Left lung (tissue), 10 donors: Measurements from ENCODE around the gene CSNK2A3. TPM values are rescaled to one million over a fixed set of nuclear protein-coding genes. Genes with fewer than 3 reads are reported as not detected.

ENCODE experiments used
- ATAC-seq: fragments of 200-7000 bp; cut with Tn5 transposase; one replicate; pipeline ENCODE4 v1.9.1; 2020; ENCODE audit warnings: moderate library complexity
- DNase-seq, 4 donors: peaks; one replicate each; pipeline ENCODE4 v3.0.0-alpha.2; 2013 to 2020
- H3K27ac ChIP-seq, 2 donors: fragments of 200-600 bp; sonication (generic) in 1 of 2; one replicate each; pipeline versions ENCODE4 v1.5.0 to v1.8.0; 2020 to 2021
- H3K27me3 ChIP-seq, 2 donors: fragments of 200-600 bp; sonication (generic) in 1 of 2; one replicate each; pipeline versions ENCODE4 v1.5.0 to v1.8.0; 2020 to 2021
- H3K36me3 ChIP-seq, 2 donors: fragments of 200-600 bp; sonication (generic) in 1 of 2; one replicate each; pipeline versions ENCODE4 v1.5.0 to v1.8.0; 2020 to 2021
- H3K4me1 ChIP-seq, 2 donors: fragments of 200-600 bp; one replicate each; pipeline ENCODE4 v1.8.0; 2021
- H3K4me3 ChIP-seq, 2 donors: fragments of 200-600 bp; sonication (generic) in 1 of 2; one replicate each; pipeline versions ENCODE4 v1.5.0 to v1.8.0; 2020 to 2021; ENCODE audit warnings: mild to moderate bottlenecking in 1 of 2
- H3K9me3 ChIP-seq, 2 donors: fragments of 200-600 bp; sonication (generic) in 1 of 2; one replicate each; pipeline versions ENCODE4 v1.5.0 to v1.8.0; 2020 to 2021
- CTCF ChIP-seq, 2 donors: fragments of 200-600 bp; sonication (generic) in 1 of 2; IDR thresholded peaks; one replicate each; pipeline versions ENCODE4 v1.5.0 to v1.8.0; 2021; ENCODE audit warnings: antibody characterized with exemption in 2 of 2
- intact Hi-C, 2 donors: fragments of 100-400 bp; cut with DNase I; formaldehyde crosslinking; loops; one replicate each; pipeline versions ENCODE4 v1.11.2 to v1.14.2; 2022
- polyA plus RNA-seq, 6 donors: library from polyadenylated mRNA; unstranded; fragments of 120-200 nt; gene quantifications; one replicate each; pipeline ENCODE4 v1.2.1, GENCODE V29; 2013; ENCODE audit not compliant: insufficient read length in 6 of 6
- total RNA-seq, 2 donors: library from RNA; stranded (reverse); fragmentation: NEBNext Ultra II Directional; extraction: Animal tissue kit (Norgen Biotek cat#: 25700); gene quantifications; one replicate each; pipeline ENCODE4 v1.2.1, GENCODE V29; 2021
- donor health status: DM: no; HTN: yes; CAD: no.
- donor health status: DM: no; HTN: no; CAD: no.

Gene CSNK2A3
- total and polyA plus RNA-seq, 8 donors, result 0.46 to 4.3 (median 2.1) TPM

GRCh38 chr11:11312738-11313137 lies 40.3 kb downstream of the CSNK2A3 start:
- H3K36me3 ChIP-seq, result no peaks in the 10 kb centered on the region
- peaks cover 11 to 42% of the 10 kb centered on the region in 2 donors for H3K4me1 ChIP-seq
- no peak for ATAC-seq
- DNase-seq, result no peak
- H3K27ac ChIP-seq, result no peak overlapping the region
- no peaks in the 10 kb centered on the region for H3K27me3 ChIP-seq
- no peak overlapping the region for H3K4me3 ChIP-seq
- intact Hi-C loops, result no loop called here
- H3K9me3 ChIP-seq, result no peaks in the 10 kb centered on the region
- TF ChIP-seq CTCF (IDR thresholded peaks at IDR 0.05), result no peak

- no peak for TF ChIP-seq CTCF (IDR thresholded peaks at IDR 0.05)
- Histone ChIP-seq H3K27ac (no peak overlapping the region), H3K4me1 (peaks cover 11 to 42% of the 10 kb centered on the region in 2 donors), H3K36me3 (no peaks in the 10 kb centered on the region), H3K4me3 (no peak overlapping the region), H3K9me3 (no peaks in the 10 kb centered on the region), H3K27me3 (no peaks in the 10 kb centered on the region)
- ATAC-seq, result no peak
- intact Hi-C loops, result no loop called here
- no peak for DNase-seq
Measured at GRCh38 chr11:11311169-11311568, 41.9 kb downstream of the CSNK2A3 start.

GRCh38 chr11:11309906-11310305 lies 43.1 kb downstream of the CSNK2A3 start:
- no peak overlapping the region for H3K27ac ChIP-seq
- ATAC-seq, result no peak
- intact Hi-C loops, result no loop called here

GRCh38 chr11:11308249-11308648 lies 44.8 kb downstream of the CSNK2A3 start:
- Histone ChIP-seq H3K4me3 (no peak overlapping the region), H3K27me3 (no peaks in the 10 kb centered on the region), H3K9me3 (no peaks in the 10 kb centered on the region), H3K4me1 (peaks cover 2 to 20% of the 10 kb centered on the region in 2 donors), H3K27ac (no peak overlapping the region), H3K36me3 (no peaks in the 10 kb centered on the region)
- no peak for TF ChIP-seq CTCF (IDR thresholded peaks at IDR 0.05)
- ATAC-seq, result no peak
- intact Hi-C loops, result no loop called here
- no peak for DNase-seq

More at GRCh38 chr11:11309906-11310305, 43.1 kb downstream of the CSNK2A3 start:
- Histone ChIP-seq H3K27me3 (no peaks in the 10 kb centered on the region), H3K36me3 (no peaks in the 10 kb centered on the region), H3K4me1 (peaks cover 11 to 36% of the 10 kb centered on the region in 2 donors), H3K4me3 (no peak overlapping the region), H3K9me3 (no peaks in the 10 kb centered on the region)
- DNase-seq, result no peak
- TF ChIP-seq CTCF (IDR thresholded peaks at IDR 0.05), result no peak

GRCh38 chr11:11306855-11307254 lies 46.2 kb downstream of the CSNK2A3 start:
- no peak for TF ChIP-seq CTCF (IDR thresholded peaks at IDR 0.05)
- Histone ChIP-seq H3K36me3 (no peaks in the 10 kb centered on the region), H3K4me1 (peaks cover 0 to 8% of the 10 kb centered on the region in 2 donors), H3K9me3 (no peaks in the 10 kb centered on the region), H3K27ac (no peak overlapping the region), H3K4me3 (no peak overlapping the region), H3K27me3 (no peaks in the 10 kb centered on the region)
- peak; percentile 42 for ATAC-seq
- intact Hi-C loops, result no loop called here
- no peak for DNase-seq
